ENCODE measurements around the gene CHRM5. TPM values are rescaled to one million over a fixed set of nuclear protein-coding genes. Genes with fewer than 3 reads are reported as not detected.

Gene CHRM5
- total and polyA plus RNA-seq, 2 of the 8 experiments (the other 6 are each of a cell fraction or from before 2014, with no cell fraction given) = not detected

- ChIA-PET POLR2A (ENCODE audit: partially characterized antibody) (no interaction called here), CTCF (ENCODE audit: partially characterized antibody) (no interaction called here)
- no peak overlapping the region for H2BK12ac ChIP-seq (ENCODE audit: low read depth, low read length)
- H3K18ac ChIP-seq (ENCODE audit: extremely low read depth, low read length) = no peak overlapping the region
- H3K4me3 ChIP-seq (ENCODE audit: extremely low read depth in 1 of 4, insufficient read depth in 2 of 4, low read depth in 3 of 4, low read length in 4 of 4) = no peak overlapping the region
- H3K23ac ChIP-seq (ENCODE audit: insufficient read length) = no peak overlapping the region
- DNase-seq (ENCODE audit: low read depth in 1 of 2, low spot score in 2 of 2) (no peak), FAIRE-seq (no peak)
- H4K20me1 ChIP-seq (replicated peaks in 1 of 2; ENCODE audit: control insufficient read depth in 1 of 2, insufficient read depth in 2 of 2, low read length in 2 of 2) = no peaks in the 10 kb centered on the region
- H4K8ac ChIP-seq (ENCODE audit: extremely low read depth, insufficient read depth, low read length) = no peak overlapping the region
- no peak overlapping the region for H4K5ac ChIP-seq (ENCODE audit: insufficient read length, low read depth, low read length)
- WGBS, 2 experiments (ENCODE audit: extremely low coverage in 1 of 2, insufficient coverage in 1 of 2, insufficient read length in 1 of 2, insufficient replicate concordance in 2 of 2, low coverage in 1 of 2, low lambda C conversion rate in 2 of 2, missing lambda C conversion rate in 1 of 2) = 90% methylated on average over 3 of the region's 3 CpGs; no CpG with 5 or more reads in 1 of the 2 experiments
- H3K9ac ChIP-seq (replicated peaks in 1 of 4; ENCODE audit: extremely low read depth in 1 of 4, low read depth in 3 of 4, low read length in 3 of 4) = no peak overlapping the region
- no peaks in the 10 kb centered on the region for H3K23me2 ChIP-seq (ENCODE audit: low read depth, low read length)
- no peak overlapping the region for H3K4me2 ChIP-seq (ENCODE audit: insufficient read depth in 1 of 2, low read depth in 2 of 2, low read length in 2 of 2)
- H3K56ac ChIP-seq (replicated peaks; ENCODE audit: insufficient read length, low read depth, low read length) = no peak overlapping the region
- no peak overlapping the region for H2BK20ac ChIP-seq (ENCODE audit: low read length)
- no peak overlapping the region for H3K27ac ChIP-seq (ENCODE audit: low read depth, low read length)
- H3K14ac ChIP-seq (ENCODE audit: insufficient read length) = no peak overlapping the region
- H2BK15ac ChIP-seq (ENCODE audit: low read length) = no peak overlapping the region
- peaks cover 2 to 3% of the 10 kb centered on the region in 2 experiments; a peak in 2 of 4 replicates for H3K9me3 ChIP-seq (ENCODE audit: insufficient read depth in 2 of 2, low read depth in 1 of 2, low read length in 1 of 2)
- H2AK5ac ChIP-seq (ENCODE audit: low read depth, low read length) = no peak overlapping the region
- H2AFZ ChIP-seq (ENCODE audit: low read length) = no peak overlapping the region
- no peak overlapping the region for H2BK120ac ChIP-seq (replicated peaks; ENCODE audit: low read depth, low read length)
- H3K79me2 ChIP-seq (ENCODE audit: control insufficient read depth in 1 of 2, insufficient read depth in 2 of 2, low read length in 2 of 2) = peaks cover 0 to 6% of the 10 kb centered on the region in 2 experiments; a peak in 1 of 4 replicates
- no peaks in the 10 kb centered on the region for H3K4me1 ChIP-seq (replicated peaks in 1 of 4; ENCODE audit: control insufficient read depth in 3 of 4, insufficient read depth in 4 of 4, low read length in 3 of 4)
- TF ChIP-seq, protein P1, sequence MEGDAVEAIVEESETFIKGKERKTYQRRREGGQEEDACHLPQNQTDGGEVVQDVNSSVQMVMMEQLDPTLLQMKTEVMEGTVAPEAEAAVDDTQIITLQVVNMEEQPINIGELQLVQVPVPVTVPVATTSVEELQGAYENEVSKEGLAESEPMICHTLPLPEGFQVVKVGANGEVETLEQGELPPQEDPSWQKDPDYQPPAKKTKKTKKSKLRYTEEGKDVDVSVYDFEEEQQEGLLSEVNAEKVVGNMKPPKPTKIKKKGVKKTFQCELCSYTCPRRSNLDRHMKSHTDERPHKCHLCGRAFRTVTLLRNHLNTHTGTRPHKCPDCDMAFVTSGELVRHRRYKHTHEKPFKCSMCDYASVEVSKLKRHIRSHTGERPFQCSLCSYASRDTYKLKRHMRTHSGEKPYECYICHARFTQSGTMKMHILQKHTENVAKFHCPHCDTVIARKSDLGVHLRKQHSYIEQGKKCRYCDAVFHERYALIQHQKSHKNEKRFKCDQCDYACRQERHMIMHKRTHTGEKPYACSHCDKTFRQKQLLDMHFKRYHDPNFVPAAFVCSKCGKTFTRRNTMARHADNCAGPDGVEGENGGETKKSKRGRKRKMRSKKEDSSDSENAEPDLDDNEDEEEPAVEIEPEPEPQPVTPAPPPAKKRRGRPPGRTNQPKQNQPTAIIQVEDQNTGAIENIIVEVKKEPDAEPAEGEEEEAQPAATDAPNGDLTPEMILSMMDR (IDR thresholded peaks at IDR 0.05; ENCODE audit: control extremely low read depth in 1 of 3, insufficient read depth in 1 of 3, low read depth in 1 of 3, low read length in 3 of 3) = no peak
- no peaks in the 10 kb centered on the region for H3K36me3 ChIP-seq (ENCODE audit: control insufficient read depth in 2 of 4, insufficient read depth in 4 of 4, low read length in 3 of 4)
- no peak overlapping the region for H4K91ac ChIP-seq (replicated peaks; ENCODE audit: insufficient read length, low read length)
- no peak overlapping the region for H3K4ac ChIP-seq (replicated peaks; ENCODE audit: insufficient read length, low read depth, low read length)
- no peak overlapping the region for H2BK5ac ChIP-seq (ENCODE audit: low read depth, low read length)
- H3K79me1 ChIP-seq (ENCODE audit: low read depth, low read length) = no peaks in the 10 kb centered on the region
- no peaks in the 10 kb centered on the region for H3K27me3 ChIP-seq (replicated peaks in 1 of 4; ENCODE audit: control insufficient read depth in 3 of 4, extremely low read depth in 1 of 4, insufficient read depth in 3 of 4, low read length in 3 of 4)
These were observed 57.0 kb downstream of the CHRM5 start for GRCh38 chr15:34025252-34025651.
